ENCODE data around the gene SH3RF3. TPM values are rescaled to one million over a fixed set of nuclear protein-coding genes. Genes with fewer than 3 reads are reported as not detected.

The SH3RF3 gene
- total and polyA plus RNA-seq, 9 of the 15 experiments (the other 6 are each of a cell fraction or from before 2014, with no cell fraction given): 0.02 TPM; not detected in 8

DNA sequence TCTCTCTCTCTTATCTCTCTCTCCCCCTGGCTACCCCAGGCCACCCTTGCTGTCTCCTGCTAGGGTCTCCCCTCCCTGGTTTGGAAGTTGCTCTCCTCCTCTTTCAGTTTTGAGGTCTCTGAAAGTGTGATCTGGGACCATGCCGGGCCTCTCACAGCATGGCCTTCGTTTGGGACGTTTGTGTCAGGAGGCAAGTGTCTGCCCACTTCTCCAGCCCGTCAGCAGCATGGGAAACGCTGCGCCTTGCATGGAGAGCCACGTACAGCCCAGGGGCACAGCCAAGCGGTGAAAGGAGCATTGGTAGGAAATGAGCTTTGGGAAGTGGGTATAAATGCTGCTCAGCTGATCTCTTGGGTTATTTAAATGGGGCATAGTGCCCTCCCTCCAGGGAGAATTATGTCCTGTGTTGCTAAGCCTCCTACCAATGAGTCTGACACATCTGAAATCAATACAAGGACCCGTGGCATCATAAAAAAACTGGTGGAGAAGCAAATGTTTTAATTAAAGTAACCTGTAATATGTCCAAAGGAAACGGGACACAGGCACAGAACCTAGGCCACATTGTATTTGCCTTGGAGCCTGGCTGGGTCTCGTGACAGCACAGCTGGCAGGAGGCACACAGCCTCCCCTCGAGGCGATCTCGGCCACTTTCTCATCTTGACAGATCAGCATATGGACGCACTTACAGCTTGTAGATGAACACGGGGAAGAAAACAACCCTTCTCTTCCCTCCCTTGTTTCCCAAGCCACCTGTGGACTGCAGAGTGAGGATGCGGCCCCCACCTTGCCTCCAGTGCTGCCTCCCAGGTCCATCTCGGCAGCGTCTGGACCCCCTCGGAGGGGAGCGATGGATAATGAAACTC lies 72.7 kb downstream of the SH3RF3 start:
- no peak overlapping the region for H3K4me2 ChIP-seq (ENCODE audit: insufficient read depth, low read length)
- peaks cover 13% of the 10 kb centered on the region; the same call in 1 of the 2 replicates for H4K20me1 ChIP-seq (replicated peaks; ENCODE audit: control insufficient read depth, insufficient read depth, low read length)
- no peaks in the 10 kb centered on the region for H3K9me3 ChIP-seq (replicated peaks; ENCODE audit: control insufficient read depth, insufficient read depth, low read depth, low read length)
- peaks cover 15 to 59% of the 10 kb centered on the region in 2 experiments; a peak in 3 of 5 replicates for H3K27me3 ChIP-seq (ENCODE audit: control insufficient read depth in 2 of 2, insufficient read depth in 2 of 2, low read length in 2 of 2)
- no peak for ATAC-seq
- no TSS peak for BruUV-seq (replicated peaks)
- H3K36me3 ChIP-seq (ENCODE audit: control insufficient read depth, insufficient read depth, low read length): no peaks in the 10 kb centered on the region
- DNase-seq (ENCODE audit: extremely low read depth in 1 of 4, low spot score in 3 of 4): no peak
- H3K79me2 ChIP-seq (ENCODE audit: control insufficient read depth, insufficient read depth, low read length): no peaks in the 10 kb centered on the region
- H3K4me3 ChIP-seq: no peak overlapping the region
- TF ChIP-seq XRCC5 (IDR thresholded peaks at IDR 0.05; ENCODE audit: low read depth, low read length): no peak
- TF ChIP-seq, protein P1, sequence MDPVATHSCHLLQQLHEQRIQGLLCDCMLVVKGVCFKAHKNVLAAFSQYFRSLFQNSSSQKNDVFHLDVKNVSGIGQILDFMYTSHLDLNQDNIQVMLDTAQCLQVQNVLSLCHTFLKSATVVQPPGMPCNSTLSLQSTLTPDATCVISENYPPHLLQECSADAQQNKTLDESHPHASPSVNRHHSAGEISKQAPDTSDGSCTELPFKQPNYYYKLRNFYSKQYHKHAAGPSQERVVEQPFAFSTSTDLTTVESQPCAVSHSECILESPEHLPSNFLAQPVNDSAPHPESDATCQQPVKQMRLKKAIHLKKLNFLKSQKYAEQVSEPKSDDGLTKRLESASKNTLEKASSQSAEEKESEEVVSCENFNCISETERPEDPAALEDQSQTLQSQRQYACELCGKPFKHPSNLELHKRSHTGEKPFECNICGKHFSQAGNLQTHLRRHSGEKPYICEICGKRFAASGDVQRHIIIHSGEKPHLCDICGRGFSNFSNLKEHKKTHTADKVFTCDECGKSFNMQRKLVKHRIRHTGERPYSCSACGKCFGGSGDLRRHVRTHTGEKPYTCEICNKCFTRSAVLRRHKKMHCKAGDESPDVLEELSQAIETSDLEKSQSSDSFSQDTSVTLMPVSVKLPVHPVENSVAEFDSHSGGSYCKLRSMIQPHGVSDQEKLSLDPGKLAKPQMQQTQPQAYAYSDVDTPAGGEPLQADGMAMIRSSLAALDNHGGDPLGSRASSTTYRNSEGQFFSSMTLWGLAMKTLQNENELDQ (CRISPR knock-in tag; IDR thresholded peaks at IDR 0.05; ENCODE audit: borderline replicate concordance): no peak
- TF ChIP-seq MTF1 (CRISPR knock-in tag; IDR thresholded peaks at IDR 0.05; ENCODE audit: borderline replicate concordance): no peak
- FAIRE-seq: no peak
- no peak overlapping the region for H3K27ac ChIP-seq (ENCODE audit: extremely low read depth, low read depth, low read length)
- no peaks in the 10 kb centered on the region for H3K4me1 ChIP-seq (replicated peaks in 1 of 2; ENCODE audit: control insufficient read depth in 2 of 2, insufficient read depth in 2 of 2, low read length in 2 of 2)
- WGBS (ENCODE audit: insufficient coverage, low coverage, missing lambda C conversion rate): 2% methylated on average over 18 of the region's 21 CpGs
- intact Hi-C loops (cut with micrococcal nuclease): no loop called here
- in situ Hi-C loops (cut with MboI): no loop called here
- ChIA-PET POLR2A (no interaction called here), CTCF (ENCODE audit: low intra/inter-chr PET ratio) (no interaction called here)
- no peaks in the 10 kb centered on the region for H3K9me1 ChIP-seq (ENCODE audit: control insufficient read depth, insufficient read depth, low read length)
- H2AFZ ChIP-seq (ENCODE audit: low read depth, low read length): no peak overlapping the region
- H3K9ac ChIP-seq (ENCODE audit: insufficient read depth in 1 of 2, low read depth in 2 of 2, low read length in 2 of 2): no peak overlapping the region
